ENCODE measurements around the gene IER5L. TPM values are rescaled to one million over a fixed set of nuclear protein-coding genes. Genes with fewer than 3 reads are reported as not detected.

Gene IER5L
- total and polyA plus RNA-seq, 4 donors = 0.40 to 3.3 (median 2.5) TPM

DNA sequence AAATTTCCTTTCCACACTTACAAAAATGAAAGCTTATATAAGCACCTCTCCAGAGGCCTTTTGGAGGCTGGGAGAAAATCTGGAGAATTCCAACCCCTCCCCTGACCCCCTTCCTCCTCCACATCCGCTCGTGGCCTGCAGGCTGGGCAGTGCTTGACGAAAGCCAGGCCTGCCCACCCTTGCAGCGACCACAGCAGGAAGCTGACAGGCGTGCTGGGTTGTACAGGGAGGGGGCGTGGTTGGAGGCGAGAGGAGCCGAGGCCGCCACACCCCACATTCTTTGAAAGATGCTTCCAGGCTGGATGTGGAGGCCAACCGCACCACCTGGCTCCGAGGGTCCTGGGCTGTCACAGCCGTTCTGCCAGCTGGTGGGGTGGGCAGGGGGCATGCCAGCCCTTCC, 47.8 kb upstream of the IER5L start (continued):
- no peak for TF ChIP-seq HNF4A (conservative IDR thresholded peaks at IDR 0.05)
- no peak for TF ChIP-seq TAF1 (conservative IDR thresholded peaks at IDR 0.05)
- TF ChIP-seq RAD21 (IDR thresholded peaks at IDR 0.05) = peak in 1 of 2 donors; percentile 44
- TF ChIP-seq, protein P1, sequence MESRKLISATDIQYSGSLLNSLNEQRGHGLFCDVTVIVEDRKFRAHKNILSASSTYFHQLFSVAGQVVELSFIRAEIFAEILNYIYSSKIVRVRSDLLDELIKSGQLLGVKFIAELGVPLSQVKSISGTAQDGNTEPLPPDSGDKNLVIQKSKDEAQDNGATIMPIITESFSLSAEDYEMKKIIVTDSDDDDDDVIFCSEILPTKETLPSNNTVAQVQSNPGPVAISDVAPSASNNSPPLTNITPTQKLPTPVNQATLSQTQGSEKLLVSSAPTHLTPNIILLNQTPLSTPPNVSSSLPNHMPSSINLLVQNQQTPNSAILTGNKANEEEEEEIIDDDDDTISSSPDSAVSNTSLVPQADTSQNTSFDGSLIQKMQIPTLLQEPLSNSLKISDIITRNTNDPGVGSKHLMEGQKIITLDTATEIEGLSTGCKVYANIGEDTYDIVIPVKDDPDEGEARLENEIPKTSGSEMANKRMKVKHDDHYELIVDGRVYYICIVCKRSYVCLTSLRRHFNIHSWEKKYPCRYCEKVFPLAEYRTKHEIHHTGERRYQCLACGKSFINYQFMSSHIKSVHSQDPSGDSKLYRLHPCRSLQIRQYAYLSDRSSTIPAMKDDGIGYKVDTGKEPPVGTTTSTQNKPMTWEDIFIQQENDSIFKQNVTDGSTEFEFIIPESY (IDR thresholded peaks at IDR 0.05) = no peak
- TF ChIP-seq JUND (IDR thresholded peaks at IDR 0.05) = no peak
- TF ChIP-seq EGR1 (IDR thresholded peaks at IDR 0.05; ENCODE audit: low read depth in 2 of 2) = no peak
- TF ChIP-seq GABPA (IDR thresholded peaks at IDR 0.05 in 1 of 2, conservative IDR thresholded peaks at IDR 0.05 in 1 of 2) = no peak
- TF ChIP-seq FOXA2 (IDR thresholded peaks at IDR 0.05) = no peak

DNA sequence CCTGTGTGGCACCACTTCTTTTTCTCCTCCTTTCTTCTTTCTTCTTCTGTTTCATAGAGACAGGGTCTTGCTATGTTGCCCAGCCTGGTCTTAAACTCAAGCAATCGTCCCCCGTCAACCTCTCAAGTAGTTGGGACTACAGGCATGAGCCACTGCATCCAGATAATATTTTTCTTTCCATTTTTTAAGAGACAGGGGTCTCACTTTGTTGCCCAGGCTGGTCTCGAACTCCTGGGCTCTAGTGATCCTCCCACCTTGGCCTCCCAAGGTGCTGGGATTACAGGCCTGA, 47.4 kb upstream of the IER5L start:
- H3K9ac ChIP-seq (ENCODE audit: low read depth in 1 of 2, low read length in 2 of 2) = no peak overlapping the region
- peaks cover 0 to 2% (median 0%) of the 10 kb centered on the region in 4 donors for H3K4me1 ChIP-seq (ENCODE audit: control insufficient read depth in 4 of 4, insufficient read depth in 4 of 4, low read length in 3 of 4)
- H3K36me3 ChIP-seq (ENCODE audit: control insufficient read depth in 4 of 4, insufficient read depth in 3 of 4, low read depth in 1 of 4, low read length in 3 of 4) = no peaks in the 10 kb centered on the region
- H3K27me3 ChIP-seq (ENCODE audit: control insufficient read depth in 4 of 4, insufficient read depth in 4 of 4, low read length in 3 of 4) = no peaks in the 10 kb centered on the region
- no peak for DNase-seq (ENCODE audit: low spot score)
- H3K9me3 ChIP-seq (ENCODE audit: control insufficient read depth in 4 of 4, low read length in 3 of 4) = no peaks in the 10 kb centered on the region
- 87% methylated on average over 3 of the region's 3 CpGs for whole genome bisulfite sequencing
- H3K4me3 ChIP-seq (ENCODE audit: low read depth in 1 of 3, low read length in 3 of 3) = no peak overlapping the region
- TF ChIP-seq FOXA2 (IDR thresholded peaks at IDR 0.05) = no peak
- TF ChIP-seq RXRA (IDR thresholded peaks at IDR 0.05) = no peak
- TF ChIP-seq FOXA1 (IDR thresholded peaks at IDR 0.05) = no peak
- TF ChIP-seq, protein P2, sequence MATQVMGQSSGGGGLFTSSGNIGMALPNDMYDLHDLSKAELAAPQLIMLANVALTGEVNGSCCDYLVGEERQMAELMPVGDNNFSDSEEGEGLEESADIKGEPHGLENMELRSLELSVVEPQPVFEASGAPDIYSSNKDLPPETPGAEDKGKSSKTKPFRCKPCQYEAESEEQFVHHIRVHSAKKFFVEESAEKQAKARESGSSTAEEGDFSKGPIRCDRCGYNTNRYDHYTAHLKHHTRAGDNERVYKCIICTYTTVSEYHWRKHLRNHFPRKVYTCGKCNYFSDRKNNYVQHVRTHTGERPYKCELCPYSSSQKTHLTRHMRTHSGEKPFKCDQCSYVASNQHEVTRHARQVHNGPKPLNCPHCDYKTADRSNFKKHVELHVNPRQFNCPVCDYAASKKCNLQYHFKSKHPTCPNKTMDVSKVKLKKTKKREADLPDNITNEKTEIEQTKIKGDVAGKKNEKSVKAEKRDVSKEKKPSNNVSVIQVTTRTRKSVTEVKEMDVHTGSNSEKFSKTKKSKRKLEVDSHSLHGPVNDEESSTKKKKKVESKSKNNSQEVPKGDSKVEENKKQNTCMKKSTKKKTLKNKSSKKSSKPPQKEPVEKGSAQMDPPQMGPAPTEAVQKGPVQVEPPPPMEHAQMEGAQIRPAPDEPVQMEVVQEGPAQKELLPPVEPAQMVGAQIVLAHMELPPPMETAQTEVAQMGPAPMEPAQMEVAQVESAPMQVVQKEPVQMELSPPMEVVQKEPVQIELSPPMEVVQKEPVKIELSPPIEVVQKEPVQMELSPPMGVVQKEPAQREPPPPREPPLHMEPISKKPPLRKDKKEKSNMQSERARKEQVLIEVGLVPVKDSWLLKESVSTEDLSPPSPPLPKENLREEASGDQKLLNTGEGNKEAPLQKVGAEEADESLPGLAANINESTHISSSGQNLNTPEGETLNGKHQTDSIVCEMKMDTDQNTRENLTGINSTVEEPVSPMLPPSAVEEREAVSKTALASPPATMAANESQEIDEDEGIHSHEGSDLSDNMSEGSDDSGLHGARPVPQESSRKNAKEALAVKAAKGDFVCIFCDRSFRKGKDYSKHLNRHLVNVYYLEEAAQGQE (IDR thresholded peaks at IDR 0.05) = no peak
- TF ChIP-seq RAD21 (IDR thresholded peaks at IDR 0.05) = no peak
- TF ChIP-seq, protein P3, sequence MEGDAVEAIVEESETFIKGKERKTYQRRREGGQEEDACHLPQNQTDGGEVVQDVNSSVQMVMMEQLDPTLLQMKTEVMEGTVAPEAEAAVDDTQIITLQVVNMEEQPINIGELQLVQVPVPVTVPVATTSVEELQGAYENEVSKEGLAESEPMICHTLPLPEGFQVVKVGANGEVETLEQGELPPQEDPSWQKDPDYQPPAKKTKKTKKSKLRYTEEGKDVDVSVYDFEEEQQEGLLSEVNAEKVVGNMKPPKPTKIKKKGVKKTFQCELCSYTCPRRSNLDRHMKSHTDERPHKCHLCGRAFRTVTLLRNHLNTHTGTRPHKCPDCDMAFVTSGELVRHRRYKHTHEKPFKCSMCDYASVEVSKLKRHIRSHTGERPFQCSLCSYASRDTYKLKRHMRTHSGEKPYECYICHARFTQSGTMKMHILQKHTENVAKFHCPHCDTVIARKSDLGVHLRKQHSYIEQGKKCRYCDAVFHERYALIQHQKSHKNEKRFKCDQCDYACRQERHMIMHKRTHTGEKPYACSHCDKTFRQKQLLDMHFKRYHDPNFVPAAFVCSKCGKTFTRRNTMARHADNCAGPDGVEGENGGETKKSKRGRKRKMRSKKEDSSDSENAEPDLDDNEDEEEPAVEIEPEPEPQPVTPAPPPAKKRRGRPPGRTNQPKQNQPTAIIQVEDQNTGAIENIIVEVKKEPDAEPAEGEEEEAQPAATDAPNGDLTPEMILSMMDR (IDR thresholded peaks at IDR 0.05; ENCODE audit: low read depth, low read length, missing input control) = no peak
- TF ChIP-seq SP1 (IDR thresholded peaks at IDR 0.05) = no peak
- TF ChIP-seq, protein P1 (IDR thresholded peaks at IDR 0.05) = no peak
- TF ChIP-seq HNF4G (IDR thresholded peaks at IDR 0.05) = no peak
- TF ChIP-seq, protein P4, sequence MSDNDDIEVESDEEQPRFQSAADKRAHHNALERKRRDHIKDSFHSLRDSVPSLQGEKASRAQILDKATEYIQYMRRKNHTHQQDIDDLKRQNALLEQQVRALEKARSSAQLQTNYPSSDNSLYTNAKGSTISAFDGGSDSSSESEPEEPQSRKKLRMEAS (IDR thresholded peaks at IDR 0.05) = no peak
- TF ChIP-seq HNF4A (conservative IDR thresholded peaks at IDR 0.05) = no peak
- no peak for TF ChIP-seq TAF1 (conservative IDR thresholded peaks at IDR 0.05)
- TF ChIP-seq GABPA (IDR thresholded peaks at IDR 0.05 in 1 of 2, conservative IDR thresholded peaks at IDR 0.05 in 1 of 2) = no peak
- TF ChIP-seq, protein P5, sequence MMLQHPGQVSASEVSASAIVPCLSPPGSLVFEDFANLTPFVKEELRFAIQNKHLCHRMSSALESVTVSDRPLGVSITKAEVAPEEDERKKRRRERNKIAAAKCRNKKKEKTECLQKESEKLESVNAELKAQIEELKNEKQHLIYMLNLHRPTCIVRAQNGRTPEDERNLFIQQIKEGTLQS (IDR thresholded peaks at IDR 0.05) = no peak
- TF ChIP-seq JUND (IDR thresholded peaks at IDR 0.05) = no peak
- no peak for TF ChIP-seq NR2F2 (IDR thresholded peaks at IDR 0.05)
- TF ChIP-seq YY1 (IDR thresholded peaks at IDR 0.05) = no peak
- no peak for TF ChIP-seq EGR1 (IDR thresholded peaks at IDR 0.05; ENCODE audit: low read depth in 2 of 2)
- peak overlapping the region; percentile 35 to 46 for H3K27ac ChIP-seq (ENCODE audit: low read depth in 1 of 2, low read length in 2 of 2)

Measured in liver (tissue), 9 donors.